Measurements from ENCODE around the gene FBXO10. TPM values are rescaled to one million over a fixed set of nuclear protein-coding genes. Genes with fewer than 3 reads are reported as not detected.

FBXO10 gene
- total RNA-seq, 1 donor: 28.6 TPM

DNA sequence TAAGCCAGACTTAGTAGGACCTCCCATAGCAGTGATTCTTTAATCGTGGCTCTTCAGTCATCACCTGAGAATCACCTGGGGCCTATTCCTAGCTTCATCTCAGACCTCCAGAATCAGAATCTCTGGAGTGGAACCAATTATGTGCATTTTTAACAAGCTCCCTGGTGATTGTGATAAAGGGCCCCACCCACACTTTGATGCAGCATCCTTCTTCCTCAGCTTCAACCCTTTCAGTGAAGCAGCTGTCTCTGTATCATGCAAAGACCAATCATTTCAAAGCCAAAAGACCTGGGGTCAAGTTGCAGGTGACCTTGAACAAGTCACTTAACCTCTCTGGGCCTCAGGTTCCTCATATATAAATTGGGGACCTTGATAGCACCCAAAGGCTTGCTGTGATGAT, 17.1 kb downstream of the FBXO10 start:
- Histone ChIP-seq H3K27ac (ENCODE audit: low read depth, low read length) (no peak overlapping the region), H3K27me3 (ENCODE audit: insufficient read depth, low read length) (no peaks in the 10 kb centered on the region), H3K4me1 (ENCODE audit: insufficient read depth, low read length) (no peaks in the 10 kb centered on the region), H2AFZ (ENCODE audit: low read length) (no peak overlapping the region), H4K20me1 (ENCODE audit: insufficient read depth, low read length) (peaks cover 3% of the 10 kb centered on the region), H3K4me2 (ENCODE audit: insufficient read depth, low read length) (no peak overlapping the region), H3K36me3 (ENCODE audit: insufficient read depth, low read length) (no peaks in the 10 kb centered on the region), H3K79me2 (ENCODE audit: insufficient read depth, low read length) (peaks cover 21% of the 10 kb centered on the region), H3K9me3 (ENCODE audit: low read depth, low read length) (no peaks in the 10 kb centered on the region), H3K4me3 (ENCODE audit: insufficient read depth, low read length) (no peak overlapping the region)
- TF ChIP-seq, protein P1, sequence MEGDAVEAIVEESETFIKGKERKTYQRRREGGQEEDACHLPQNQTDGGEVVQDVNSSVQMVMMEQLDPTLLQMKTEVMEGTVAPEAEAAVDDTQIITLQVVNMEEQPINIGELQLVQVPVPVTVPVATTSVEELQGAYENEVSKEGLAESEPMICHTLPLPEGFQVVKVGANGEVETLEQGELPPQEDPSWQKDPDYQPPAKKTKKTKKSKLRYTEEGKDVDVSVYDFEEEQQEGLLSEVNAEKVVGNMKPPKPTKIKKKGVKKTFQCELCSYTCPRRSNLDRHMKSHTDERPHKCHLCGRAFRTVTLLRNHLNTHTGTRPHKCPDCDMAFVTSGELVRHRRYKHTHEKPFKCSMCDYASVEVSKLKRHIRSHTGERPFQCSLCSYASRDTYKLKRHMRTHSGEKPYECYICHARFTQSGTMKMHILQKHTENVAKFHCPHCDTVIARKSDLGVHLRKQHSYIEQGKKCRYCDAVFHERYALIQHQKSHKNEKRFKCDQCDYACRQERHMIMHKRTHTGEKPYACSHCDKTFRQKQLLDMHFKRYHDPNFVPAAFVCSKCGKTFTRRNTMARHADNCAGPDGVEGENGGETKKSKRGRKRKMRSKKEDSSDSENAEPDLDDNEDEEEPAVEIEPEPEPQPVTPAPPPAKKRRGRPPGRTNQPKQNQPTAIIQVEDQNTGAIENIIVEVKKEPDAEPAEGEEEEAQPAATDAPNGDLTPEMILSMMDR (IDR thresholded peaks at IDR 0.05; ENCODE audit: extremely low read depth, low read depth, low read length): no peak
- DNase-seq (ENCODE audit: insufficient read length, low spot score, missing footprints): no peak

DNA sequence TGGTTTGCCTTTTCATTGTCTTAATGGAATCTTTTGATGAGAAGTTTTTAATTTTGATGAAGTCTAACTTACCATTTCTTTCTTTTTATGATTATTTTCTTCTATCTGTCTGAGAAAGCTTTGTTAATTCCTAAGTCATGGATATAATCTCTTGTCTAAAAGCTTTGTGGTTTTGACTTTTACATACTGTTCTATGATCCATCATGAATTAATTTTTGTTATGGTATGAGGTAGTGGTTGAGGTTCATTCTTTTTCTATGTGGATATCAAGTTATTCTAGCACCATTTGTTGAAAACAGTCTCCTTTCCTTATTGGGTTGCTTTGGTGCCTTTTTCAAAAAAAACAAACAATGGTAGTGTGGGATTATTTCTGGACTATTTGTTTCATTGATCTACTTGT, 20.4 kb downstream of the FBXO10 start:
- peaks cover 5% of the 10 kb centered on the region for H3K4me1 ChIP-seq (ENCODE audit: insufficient read depth, low read length)
- H3K27me3 ChIP-seq (ENCODE audit: insufficient read depth, low read length): no peaks in the 10 kb centered on the region
- no peaks in the 10 kb centered on the region for H3K9me3 ChIP-seq (ENCODE audit: low read depth, low read length)
- H3K4me3 ChIP-seq (ENCODE audit: insufficient read depth, low read length): no peak overlapping the region
- no peaks in the 10 kb centered on the region for H3K36me3 ChIP-seq (ENCODE audit: insufficient read depth, low read length)
- H3K79me2 ChIP-seq (ENCODE audit: insufficient read depth, low read length): peaks cover 16% of the 10 kb centered on the region
- DNase-seq (ENCODE audit: insufficient read length, low spot score, missing footprints): peak; percentile 70
- TF ChIP-seq, protein P1 (IDR thresholded peaks at IDR 0.05; ENCODE audit: extremely low read depth, low read depth, low read length): no peak
- H4K20me1 ChIP-seq (ENCODE audit: insufficient read depth, low read length): peaks cover 9% of the 10 kb centered on the region
- peak overlapping the region; percentile 63 for H3K27ac ChIP-seq (ENCODE audit: low read depth, low read length)
- H3K4me2 ChIP-seq (ENCODE audit: insufficient read depth, low read length): no peak overlapping the region
- H2AFZ ChIP-seq (ENCODE audit: low read length): no peak overlapping the region

DNA sequence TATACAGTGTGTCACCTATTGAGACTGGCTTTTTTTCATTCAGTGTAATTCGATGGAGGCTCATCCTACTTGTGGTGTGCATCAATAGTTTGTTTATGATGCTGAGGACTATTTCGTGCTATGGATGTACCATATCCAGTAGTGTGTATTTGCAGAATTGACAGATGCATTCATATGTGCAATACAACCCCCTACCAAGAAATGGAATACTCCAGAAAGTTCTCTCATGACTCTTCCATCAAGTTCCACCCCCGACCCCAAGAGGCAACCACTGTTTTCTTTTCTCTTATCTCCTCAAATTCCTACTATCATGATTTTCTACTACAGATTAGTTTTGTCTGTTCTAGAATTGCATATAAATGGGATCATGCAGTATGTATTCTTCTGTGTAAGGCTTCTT, 21.9 kb downstream of the FBXO10 start:
- H3K4me3 ChIP-seq (ENCODE audit: insufficient read depth, low read length): no peak overlapping the region
- H3K36me3 ChIP-seq (ENCODE audit: insufficient read depth, low read length): no peaks in the 10 kb centered on the region
- DNase-seq (ENCODE audit: insufficient read length, low spot score, missing footprints): no peak
- no peaks in the 10 kb centered on the region for H3K27me3 ChIP-seq (ENCODE audit: insufficient read depth, low read length)
- H3K4me1 ChIP-seq (ENCODE audit: insufficient read depth, low read length): peaks cover 8% of the 10 kb centered on the region
- peaks cover 9% of the 10 kb centered on the region for H3K79me2 ChIP-seq (ENCODE audit: insufficient read depth, low read length)
- peaks cover 13% of the 10 kb centered on the region for H4K20me1 ChIP-seq (ENCODE audit: insufficient read depth, low read length)
- TF ChIP-seq, protein P1 (IDR thresholded peaks at IDR 0.05; ENCODE audit: extremely low read depth, low read depth, low read length): no peak
- no peak overlapping the region for H2AFZ ChIP-seq (ENCODE audit: low read length)
- H3K9me3 ChIP-seq (ENCODE audit: low read depth, low read length): no peaks in the 10 kb centered on the region
- no peak overlapping the region for H3K4me2 ChIP-seq (ENCODE audit: insufficient read depth, low read length)
- no peak overlapping the region for H3K27ac ChIP-seq (ENCODE audit: low read depth, low read length)

DNA sequence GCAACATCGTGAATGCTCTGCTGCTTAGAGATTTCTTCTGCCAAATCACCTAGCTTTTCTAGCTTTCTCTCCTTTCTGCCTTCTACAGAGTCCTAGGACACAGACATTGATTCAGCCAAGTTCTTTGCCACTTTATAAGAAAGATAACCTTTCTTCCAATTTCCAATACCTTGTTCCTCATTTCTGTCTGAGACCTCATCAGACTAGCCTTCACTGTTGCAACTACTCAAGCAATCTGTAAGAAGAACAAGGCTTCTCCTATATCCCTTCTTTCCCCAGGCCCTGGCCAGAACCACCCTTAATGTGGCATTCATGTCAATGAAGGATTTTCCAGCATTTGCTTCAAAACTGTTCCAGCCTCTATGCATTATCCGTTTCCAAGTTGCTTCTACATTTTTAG, 24.3 kb downstream of the FBXO10 start:
- H3K27me3 ChIP-seq (ENCODE audit: insufficient read depth, low read length): no peaks in the 10 kb centered on the region
- H3K9me3 ChIP-seq (ENCODE audit: low read depth, low read length): no peaks in the 10 kb centered on the region
- H3K36me3 ChIP-seq (ENCODE audit: insufficient read depth, low read length): no peaks in the 10 kb centered on the region
- peaks cover 22% of the 10 kb centered on the region for H4K20me1 ChIP-seq (ENCODE audit: insufficient read depth, low read length)
- no peak overlapping the region for H3K4me3 ChIP-seq (ENCODE audit: insufficient read depth, low read length)
- no peak overlapping the region for H3K4me2 ChIP-seq (ENCODE audit: insufficient read depth, low read length)
- peaks cover 8% of the 10 kb centered on the region for H3K4me1 ChIP-seq (ENCODE audit: insufficient read depth, low read length)
- no peak overlapping the region for H3K27ac ChIP-seq (ENCODE audit: low read depth, low read length)
- no peaks in the 10 kb centered on the region for H3K79me2 ChIP-seq (ENCODE audit: insufficient read depth, low read length)
- TF ChIP-seq, protein P1 (IDR thresholded peaks at IDR 0.05; ENCODE audit: extremely low read depth, low read depth, low read length): no peak
- no peak overlapping the region for H2AFZ ChIP-seq (ENCODE audit: low read length)
- DNase-seq (ENCODE audit: insufficient read length, low spot score, missing footprints): no peak
